ENCODE measurements around the gene ADGRD1. TPM values are rescaled to one million over a fixed set of nuclear protein-coding genes. Genes with fewer than 3 reads are reported as not detected.

ADGRD1 gene
- total and polyA plus RNA-seq, 5 donors from 2014 or later = 0.56 TPM; not detected in 4

- H3K27ac Mint-ChIP-seq = no peak overlapping the region
- no peaks in the 10 kb centered on the region for H3K9me3 Mint-ChIP-seq
- no peak overlapping the region for H3K27ac ChIP-seq (ENCODE audit: insufficient read depth, low read length, poor library complexity, severe bottlenecking)
- ATAC-seq (ENCODE audit: low read depth in 2 of 2) (no peak), DNase-seq (no peak)
- no peaks in the 10 kb centered on the region for H3K36me3 ChIP-seq (ENCODE audit: control insufficient read depth, insufficient read depth, low read length)
- H3K4me3 Mint-ChIP-seq = no peak overlapping the region
- H3K9me3 ChIP-seq (ENCODE audit: control insufficient read depth in 2 of 2, low read length in 2 of 2) = no peaks in the 10 kb centered on the region
- H3K36me3 Mint-ChIP-seq = no peaks in the 10 kb centered on the region
- no peaks in the 10 kb centered on the region for H3K4me1 ChIP-seq (ENCODE audit: control insufficient read depth, insufficient read depth, low read length, poor library complexity, severe bottlenecking)
- H3K27me3 Mint-ChIP-seq = no peaks in the 10 kb centered on the region
- peaks cover 0 to 6% (median 0%) of the 10 kb centered on the region in 4 donors for H3K4me1 Mint-ChIP-seq
- H3K4me3 ChIP-seq (ENCODE audit: low read depth, low read length) = no peak overlapping the region
- H3K27me3 ChIP-seq (ENCODE audit: control insufficient read depth, insufficient read depth, low read length) = no peaks in the 10 kb centered on the region
Measured at GRCh38 chr12:131095826-131096680, 142.3 kb downstream of the ADGRD1 start.

GRCh38 chr12:131096681-131097181 lies 143.0 kb downstream of the ADGRD1 start:
- DNase-seq = no peak
- H3K4me3 Mint-ChIP-seq = no peak overlapping the region

GRCh38 chr12:131097202-131098177 lies 143.8 kb downstream of the ADGRD1 start:
- Histone ChIP-seq H3K9me3 (ENCODE audit: control insufficient read depth in 2 of 2, low read length in 2 of 2) (no peaks in the 10 kb centered on the region), H3K4me1 (ENCODE audit: control insufficient read depth, insufficient read depth, low read length, poor library complexity, severe bottlenecking) (no peaks in the 10 kb centered on the region), H3K27me3 (ENCODE audit: control insufficient read depth, insufficient read depth, low read length) (no peaks in the 10 kb centered on the region), H3K36me3 (ENCODE audit: control insufficient read depth, insufficient read depth, low read length) (no peaks in the 10 kb centered on the region), H3K4me3 (ENCODE audit: low read depth, low read length) (no peak overlapping the region), H3K27ac (ENCODE audit: insufficient read depth, low read length, poor library complexity, severe bottlenecking) (no peak overlapping the region)
- Mint-ChIP-seq H3K9me3 (no peaks in the 10 kb centered on the region), H3K36me3 (no peaks in the 10 kb centered on the region), H3K4me1 (peaks cover 0 to 3% (median 0%) of the 10 kb centered on the region in 4 donors), H3K27ac (no peak overlapping the region), H3K4me3 (no peak overlapping the region), H3K27me3 (no peaks in the 10 kb centered on the region)
- DNase-seq (no peak), ATAC-seq (ENCODE audit: low read depth in 2 of 2) (no peak)

More at GRCh38 chr12:131096681-131097181, 143.0 kb downstream of the ADGRD1 start:
- Histone ChIP-seq H3K27ac (ENCODE audit: insufficient read depth, low read length, poor library complexity, severe bottlenecking) (no peak overlapping the region), H3K4me3 (ENCODE audit: low read depth, low read length) (no peak overlapping the region), H3K36me3 (ENCODE audit: control insufficient read depth, insufficient read depth, low read length) (no peaks in the 10 kb centered on the region), H3K9me3 (ENCODE audit: control insufficient read depth in 2 of 2, low read length in 2 of 2) (no peaks in the 10 kb centered on the region), H3K27me3 (ENCODE audit: control insufficient read depth, insufficient read depth, low read length) (no peaks in the 10 kb centered on the region), H3K4me1 (ENCODE audit: control insufficient read depth, insufficient read depth, low read length, poor library complexity, severe bottlenecking) (no peaks in the 10 kb centered on the region)
- Mint-ChIP-seq H3K27me3 (no peaks in the 10 kb centered on the region), H3K9me3 (no peaks in the 10 kb centered on the region), H3K36me3 (no peaks in the 10 kb centered on the region), H3K4me1 (peaks cover 0 to 6% (median 0%) of the 10 kb centered on the region in 4 donors), H3K27ac (no peak overlapping the region)
- no peak for ATAC-seq (ENCODE audit: low read depth in 2 of 2)

- H3K4me1 ChIP-seq (ENCODE audit: control insufficient read depth, insufficient read depth, low read length, poor library complexity, severe bottlenecking) = no peaks in the 10 kb centered on the region
- Mint-ChIP-seq H3K4me1 (no peaks in the 10 kb centered on the region), H3K36me3 (no peaks in the 10 kb centered on the region), H3K4me3 (no peak overlapping the region), H3K9me3 (no peaks in the 10 kb centered on the region), H3K27ac (no peak overlapping the region), H3K27me3 (no peaks in the 10 kb centered on the region)
- H3K36me3 ChIP-seq (ENCODE audit: control insufficient read depth, insufficient read depth, low read length) = no peaks in the 10 kb centered on the region
- no peak for DNase-seq
- no peaks in the 10 kb centered on the region for H3K27me3 ChIP-seq (ENCODE audit: control insufficient read depth, insufficient read depth, low read length)
- ATAC-seq (ENCODE audit: low read depth in 2 of 2) = no peak
- H3K9me3 ChIP-seq (ENCODE audit: control insufficient read depth in 2 of 2, low read length in 2 of 2) = no peaks in the 10 kb centered on the region
- H3K27ac ChIP-seq (ENCODE audit: insufficient read depth, low read length, poor library complexity, severe bottlenecking) = no peak overlapping the region
- no peak overlapping the region for H3K4me3 ChIP-seq (ENCODE audit: low read depth, low read length)
Measured at GRCh38 chr12:131098178-131098981, 144.7 kb downstream of the ADGRD1 start.

- Histone ChIP-seq H3K36me3 (ENCODE audit: control insufficient read depth, insufficient read depth, low read length) (no peaks in the 10 kb centered on the region), H3K9me3 (ENCODE audit: control insufficient read depth in 2 of 2, low read length in 2 of 2) (no peaks in the 10 kb centered on the region), H3K4me3 (ENCODE audit: low read depth, low read length) (no peak overlapping the region), H3K4me1 (ENCODE audit: control insufficient read depth, insufficient read depth, low read length, poor library complexity, severe bottlenecking) (no peaks in the 10 kb centered on the region), H3K27ac (ENCODE audit: insufficient read depth, low read length, poor library complexity, severe bottlenecking) (no peak overlapping the region), H3K27me3 (ENCODE audit: control insufficient read depth, insufficient read depth, low read length) (no peaks in the 10 kb centered on the region)
- H3K4me3 Mint-ChIP-seq = no peak overlapping the region
- H3K36me3 Mint-ChIP-seq = no peaks in the 10 kb centered on the region
- H3K27me3 Mint-ChIP-seq = no peaks in the 10 kb centered on the region
- no peak for ATAC-seq (ENCODE audit: low read depth in 2 of 2)
- no peaks in the 10 kb centered on the region for H3K9me3 Mint-ChIP-seq
- peaks cover 0 to 4% (median 2%) of the 10 kb centered on the region in 4 donors for H3K4me1 Mint-ChIP-seq
- no peak for DNase-seq
- H3K27ac Mint-ChIP-seq = no peak overlapping the region
Measured at GRCh38 chr12:131100031-131100674, 146.4 kb downstream of the ADGRD1 start.

GRCh38 chr12:131101006-131101405 lies 147.3 kb downstream of the ADGRD1 start:
- Mint-ChIP-seq H3K4me3 (no peak overlapping the region), H3K36me3 (no peaks in the 10 kb centered on the region), H3K9me3 (no peaks in the 10 kb centered on the region), H3K27me3 (no peaks in the 10 kb centered on the region), H3K27ac (no peak overlapping the region), H3K4me1 (peaks cover 0 to 10% (median 5%) of the 10 kb centered on the region in 4 donors)
- Histone ChIP-seq H3K27ac (ENCODE audit: insufficient read depth, low read length, poor library complexity, severe bottlenecking) (no peak overlapping the region), H3K27me3 (ENCODE audit: control insufficient read depth, insufficient read depth, low read length) (no peaks in the 10 kb centered on the region), H3K36me3 (ENCODE audit: control insufficient read depth, insufficient read depth, low read length) (no peaks in the 10 kb centered on the region), H3K4me1 (ENCODE audit: control insufficient read depth, insufficient read depth, low read length, poor library complexity, severe bottlenecking) (peaks cover 5% of the 10 kb centered on the region), H3K9me3 (ENCODE audit: control insufficient read depth in 2 of 2, low read length in 2 of 2) (no peaks in the 10 kb centered on the region), H3K4me3 (ENCODE audit: low read depth, low read length) (no peak overlapping the region)
- DNase-seq = no peak
- no peak for ATAC-seq (ENCODE audit: low read depth in 2 of 2)
